Measurements from ENCODE around the gene ARPP21.

DNA sequence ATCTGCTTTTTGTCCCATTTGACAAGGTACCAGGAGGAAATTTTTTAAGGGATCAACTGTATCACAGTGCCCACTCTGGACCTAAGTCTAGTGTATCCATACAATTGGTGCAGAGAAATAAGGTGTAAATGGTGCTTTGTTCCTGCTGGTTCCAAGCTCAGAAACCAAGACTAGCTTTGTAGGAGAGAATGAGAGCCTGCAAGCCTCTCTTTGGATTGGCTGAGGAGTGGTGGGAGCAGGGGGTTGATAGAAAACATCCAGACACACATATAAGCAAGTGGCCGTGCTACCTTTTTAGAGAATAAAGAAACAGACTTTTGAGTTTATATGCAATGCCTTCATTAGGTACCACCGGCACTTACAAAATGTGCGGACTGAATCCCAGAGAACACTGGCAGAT, 45.8 kb downstream of the ARPP21 start:
- TF ChIP-seq, protein P1, sequence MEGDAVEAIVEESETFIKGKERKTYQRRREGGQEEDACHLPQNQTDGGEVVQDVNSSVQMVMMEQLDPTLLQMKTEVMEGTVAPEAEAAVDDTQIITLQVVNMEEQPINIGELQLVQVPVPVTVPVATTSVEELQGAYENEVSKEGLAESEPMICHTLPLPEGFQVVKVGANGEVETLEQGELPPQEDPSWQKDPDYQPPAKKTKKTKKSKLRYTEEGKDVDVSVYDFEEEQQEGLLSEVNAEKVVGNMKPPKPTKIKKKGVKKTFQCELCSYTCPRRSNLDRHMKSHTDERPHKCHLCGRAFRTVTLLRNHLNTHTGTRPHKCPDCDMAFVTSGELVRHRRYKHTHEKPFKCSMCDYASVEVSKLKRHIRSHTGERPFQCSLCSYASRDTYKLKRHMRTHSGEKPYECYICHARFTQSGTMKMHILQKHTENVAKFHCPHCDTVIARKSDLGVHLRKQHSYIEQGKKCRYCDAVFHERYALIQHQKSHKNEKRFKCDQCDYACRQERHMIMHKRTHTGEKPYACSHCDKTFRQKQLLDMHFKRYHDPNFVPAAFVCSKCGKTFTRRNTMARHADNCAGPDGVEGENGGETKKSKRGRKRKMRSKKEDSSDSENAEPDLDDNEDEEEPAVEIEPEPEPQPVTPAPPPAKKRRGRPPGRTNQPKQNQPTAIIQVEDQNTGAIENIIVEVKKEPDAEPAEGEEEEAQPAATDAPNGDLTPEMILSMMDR (IDR thresholded peaks at IDR 0.05): no peak
- no peak for TF ChIP-seq POLR2A (IDR thresholded peaks at IDR 0.05; ENCODE audit: low read depth)
- no peak for TF ChIP-seq POLR2AphosphoS5 (IDR thresholded peaks at IDR 0.05)
